HG02938 (cell line): ENCODE results near the gene RPLP2.
A peak's percentile ranks its signal among the peaks of the same experiment; 100 is the strongest.

ENCODE experiments used
- ATAC-seq: cut with Tn5 transposase; IDR thresholded peaks from one replicate; pipeline ENCODE4 v1.9.1; 2021; ENCODE audit warnings: mild to moderate bottlenecking, moderate library complexity; ENCODE audit not compliant: unreplicated experiment

RPLP2 gene

DNA sequence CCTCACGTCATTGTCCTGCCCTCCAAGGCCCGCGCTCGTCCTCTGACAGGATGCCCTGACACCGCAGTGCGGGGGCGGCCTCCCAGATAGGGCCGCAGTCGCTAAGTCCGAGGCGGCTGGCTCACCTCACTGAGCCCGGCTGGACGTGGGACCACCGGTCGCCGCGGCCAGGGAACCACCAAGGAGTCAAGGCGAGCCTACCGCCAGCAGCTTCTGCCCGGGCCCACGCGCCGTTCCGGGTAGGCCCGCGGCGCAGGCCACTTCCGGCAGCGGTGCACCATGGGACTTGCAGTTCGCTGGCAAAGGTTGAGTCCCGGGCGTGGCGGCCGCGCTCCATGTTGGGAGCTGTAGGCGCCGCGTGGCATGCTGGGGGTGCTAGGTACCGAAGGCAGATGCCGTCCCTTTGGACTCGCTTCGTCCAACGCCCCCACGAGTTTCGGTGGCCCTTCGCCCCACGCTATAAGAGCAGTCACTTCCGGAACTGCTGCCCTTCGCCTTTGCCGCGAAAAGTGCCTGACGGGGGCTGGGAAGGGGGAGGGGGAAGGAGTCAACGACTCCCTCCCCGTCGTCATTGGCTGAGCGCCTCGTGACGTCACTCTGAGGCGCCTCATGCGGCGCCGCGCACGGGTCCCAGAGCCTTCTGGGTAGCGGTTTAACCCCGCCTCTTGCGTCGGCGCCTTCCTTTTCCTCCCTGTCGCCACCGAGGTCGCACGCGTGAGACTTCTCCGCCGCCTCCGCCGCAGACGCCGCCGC, at the start of gene RPLP2:
Gene RPLP2 (plus strand): TSS at position 681 of the 753 bp plus-strand sequence. CDS start 268 bp downstream, outside the sequence.
- ATAC-seq: peak; percentile 72

DNA sequence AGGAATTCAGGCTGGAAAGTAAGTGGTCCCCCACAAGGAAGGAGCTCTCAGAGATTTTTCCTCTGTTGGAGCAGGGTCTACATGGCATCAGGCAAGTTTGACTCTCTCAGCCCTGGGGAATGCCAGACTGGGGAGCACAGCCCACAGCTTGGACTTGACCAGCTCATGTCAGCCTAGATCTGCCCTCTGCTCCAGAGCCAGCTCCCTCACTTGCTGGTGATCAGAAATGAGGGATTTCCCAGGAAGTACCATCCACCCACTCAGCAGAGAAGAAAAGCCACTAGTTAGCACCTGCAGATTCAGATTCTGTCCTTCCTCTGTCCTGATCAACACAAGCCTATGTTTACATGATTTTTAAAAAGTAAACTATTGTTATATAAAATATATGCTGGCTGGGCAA, 49.5 kb upstream of the RPLP2 start:
- ATAC-seq: no peak

DNA sequence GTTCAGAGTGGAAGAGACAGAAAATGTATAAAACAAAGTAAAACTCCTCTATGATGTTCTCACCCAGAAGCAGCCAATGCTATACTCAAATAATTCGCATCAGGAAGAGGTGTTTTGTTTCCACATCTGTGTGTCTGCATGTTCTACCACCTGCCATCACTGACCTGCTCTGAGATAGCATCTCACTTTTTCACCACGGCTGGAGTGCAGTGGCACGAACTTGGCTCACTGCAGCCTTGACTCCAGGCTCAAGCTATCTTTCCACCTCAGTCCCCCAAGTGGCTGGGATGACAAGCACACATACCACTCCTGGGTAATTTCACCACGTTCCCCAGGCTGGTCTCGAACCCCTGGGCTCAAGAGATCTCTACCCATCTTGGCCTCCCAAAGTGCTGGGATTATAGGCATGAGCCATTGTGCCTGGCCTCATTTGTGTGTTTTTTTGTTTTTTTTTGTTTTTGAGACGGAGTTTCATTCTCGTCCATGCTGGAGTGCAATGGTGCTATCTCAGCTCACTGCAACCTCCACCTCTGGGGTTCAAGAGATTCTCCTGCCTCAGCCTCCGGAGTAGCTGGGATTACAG, 48.1 kb upstream of the RPLP2 start:
- no peak for ATAC-seq

DNA sequence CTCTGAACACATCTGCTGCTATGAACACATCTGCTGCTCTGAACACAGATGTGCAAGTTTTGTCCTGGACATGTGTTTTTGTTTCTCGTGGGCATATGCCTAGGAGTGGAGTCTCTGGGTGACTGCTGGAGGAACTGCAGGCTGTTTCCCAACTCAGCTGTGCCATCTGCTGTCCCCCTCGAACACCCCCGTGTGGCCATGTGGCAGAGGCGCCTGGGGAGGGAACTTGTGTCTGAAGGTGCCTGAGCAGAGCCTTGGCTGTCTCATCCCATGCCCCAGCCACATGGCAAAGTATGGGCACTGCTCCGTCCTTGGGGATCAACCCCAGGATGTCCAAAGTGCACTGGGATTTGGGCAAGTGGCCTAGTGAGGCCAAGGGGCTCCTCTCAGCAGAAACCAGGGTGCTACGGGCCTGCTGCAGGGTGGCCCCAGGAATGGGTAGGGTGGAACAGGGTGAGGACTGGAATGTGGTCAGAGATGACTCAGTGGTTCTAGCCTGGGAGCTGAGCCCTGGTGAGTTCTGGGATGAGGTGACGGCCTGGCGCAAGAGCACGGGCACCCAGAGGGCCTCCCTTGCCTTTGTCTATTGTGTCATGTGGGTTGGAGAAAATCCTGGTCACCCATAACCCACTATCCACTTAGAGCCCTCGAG, 47.2 kb upstream of the RPLP2 start:
- no peak for ATAC-seq

DNA sequence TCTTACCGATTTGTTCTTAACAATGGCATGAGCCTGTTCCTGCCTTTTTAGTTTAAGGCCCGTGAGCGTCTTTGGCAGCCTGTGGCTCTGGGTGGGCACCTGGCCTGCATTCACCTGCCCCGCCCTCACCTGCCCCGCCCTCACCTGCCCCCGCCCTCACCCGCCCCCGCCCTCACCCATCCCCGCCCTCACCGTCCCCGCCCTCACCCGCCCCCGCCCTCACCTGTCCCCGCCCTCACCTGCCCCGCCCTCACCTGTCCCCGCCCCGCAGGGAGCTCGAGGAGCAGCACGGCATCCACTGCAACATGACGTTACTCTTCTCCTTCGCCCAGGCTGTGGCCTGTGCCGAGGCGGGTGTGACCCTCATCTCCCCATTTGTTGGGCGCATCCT, 46.7 kb upstream of the RPLP2 start:
- no peak for ATAC-seq

DNA sequence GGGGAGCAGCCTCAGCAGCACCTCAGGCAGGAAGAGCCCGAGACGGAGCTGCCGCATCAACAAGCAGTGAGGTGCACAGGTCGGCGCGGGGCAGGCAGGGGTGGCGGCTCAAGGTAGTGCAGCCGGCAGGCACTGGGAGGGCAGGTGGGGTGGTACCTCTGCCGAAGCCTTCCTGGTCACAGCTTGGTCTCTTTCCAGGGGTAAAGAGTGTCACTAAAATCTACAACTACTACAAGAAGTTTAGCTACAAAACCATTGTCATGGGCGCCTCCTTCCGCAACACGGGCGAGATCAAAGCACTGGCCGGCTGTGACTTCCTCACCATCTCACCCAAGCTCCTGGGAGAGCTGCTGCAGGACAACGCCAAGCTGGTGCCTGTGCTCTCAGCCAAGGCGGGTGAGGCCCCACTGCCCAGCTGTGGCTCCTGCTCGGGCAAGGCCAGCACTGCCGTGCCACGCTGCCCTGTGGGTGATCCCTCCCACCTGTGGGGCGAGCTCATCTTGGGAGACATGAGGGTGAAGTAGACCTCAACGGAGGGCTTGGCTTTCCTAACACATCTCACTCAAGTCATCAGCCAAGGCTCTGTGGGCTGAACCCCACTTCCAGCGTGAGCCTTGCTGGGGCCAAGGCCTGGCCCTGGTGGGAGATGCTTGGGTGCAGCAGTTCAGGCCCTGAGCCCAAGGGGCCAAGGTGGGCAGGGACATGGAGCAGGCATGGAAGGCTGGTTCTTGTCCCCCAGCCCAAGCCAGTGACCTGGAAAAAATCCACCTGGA, 46.0 kb upstream of the RPLP2 start:
- ATAC-seq: no peak

DNA sequence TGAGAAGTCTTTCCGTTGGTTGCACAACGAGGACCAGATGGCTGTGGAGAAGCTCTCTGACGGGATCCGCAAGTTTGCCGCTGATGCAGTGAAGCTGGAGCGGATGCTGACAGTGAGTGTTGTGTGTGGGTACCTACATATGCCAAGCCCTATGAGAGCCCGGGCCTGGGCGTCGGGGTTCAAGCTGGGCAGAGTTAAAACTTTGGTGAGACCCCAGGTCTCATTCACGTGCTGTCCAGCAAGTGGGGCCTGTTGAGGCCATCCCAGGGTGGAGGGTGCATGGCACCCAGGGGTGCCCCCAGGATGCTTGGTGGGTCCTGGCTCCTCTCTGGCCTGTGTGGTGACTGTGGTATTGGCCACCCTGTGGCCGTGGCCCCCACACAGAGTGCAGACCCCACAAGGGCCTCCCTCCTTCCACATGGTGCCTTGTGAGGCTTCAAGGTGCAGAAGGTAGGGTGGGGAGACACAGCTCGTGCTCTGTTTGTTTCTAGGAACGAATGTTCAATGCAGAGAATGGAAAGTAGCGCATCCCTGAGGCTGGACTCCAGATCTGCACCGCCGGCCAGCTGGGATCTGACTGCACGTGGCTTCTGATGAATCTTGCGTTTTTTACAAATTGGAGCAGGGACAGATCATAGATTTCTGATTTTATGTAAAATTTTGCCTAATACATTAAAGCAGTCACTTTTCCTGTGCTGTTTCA, 45.3 kb upstream of the RPLP2 start:
- no peak for ATAC-seq

DNA sequence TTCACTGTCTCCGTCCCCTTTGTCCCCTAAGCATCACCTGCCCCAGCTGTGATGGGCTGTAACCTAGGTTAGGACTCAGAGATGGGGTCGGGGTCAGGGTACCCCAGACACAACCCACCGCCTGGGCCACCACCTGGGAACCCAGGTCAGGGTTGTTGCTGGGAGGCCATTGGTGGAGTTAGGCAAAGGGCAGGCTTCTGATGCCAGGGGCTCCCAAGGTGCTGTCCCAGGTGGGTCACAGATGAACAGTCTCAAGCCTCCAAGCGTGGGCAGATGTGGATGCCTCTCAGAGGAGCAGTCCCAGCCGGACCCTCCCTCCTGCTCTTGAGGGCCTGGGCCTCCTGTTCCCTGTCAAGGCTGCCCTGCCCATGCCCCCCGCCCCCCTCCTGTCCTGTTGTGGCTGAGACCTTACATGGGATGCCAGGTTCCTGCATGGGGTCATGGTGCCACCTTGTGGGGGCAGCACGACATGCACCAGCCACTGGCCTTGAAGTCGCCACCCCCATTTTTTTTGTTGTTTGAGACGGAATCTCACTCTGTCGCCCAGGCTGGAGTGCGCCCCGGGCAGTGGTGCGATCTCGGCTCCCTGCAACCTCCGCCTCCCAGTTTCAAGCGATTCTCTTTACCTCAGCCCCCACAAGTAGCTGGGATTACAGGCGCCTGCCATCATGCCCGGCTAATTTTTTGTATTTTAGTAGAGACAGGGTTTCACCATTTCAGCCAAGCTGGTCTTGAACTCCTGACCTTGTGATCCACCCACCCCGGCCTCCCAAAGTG, 44.6 kb upstream of the RPLP2 start:
- no peak for ATAC-seq

DNA sequence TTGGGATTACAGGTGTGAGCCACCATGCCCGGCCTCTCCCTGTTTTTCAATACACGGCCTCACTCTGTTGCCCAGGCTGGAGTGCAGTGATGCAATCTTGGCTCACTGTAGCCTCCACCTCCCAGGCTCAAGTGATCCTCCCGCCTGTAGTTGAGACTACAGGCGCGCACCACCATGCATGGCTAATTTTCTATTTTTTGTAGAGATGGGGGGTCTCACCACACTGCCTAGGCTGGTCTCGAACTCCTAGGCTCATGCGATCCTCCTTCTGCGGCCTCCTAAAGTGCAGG, 44.0 kb upstream of the RPLP2 start:
- ATAC-seq: no peak

DNA sequence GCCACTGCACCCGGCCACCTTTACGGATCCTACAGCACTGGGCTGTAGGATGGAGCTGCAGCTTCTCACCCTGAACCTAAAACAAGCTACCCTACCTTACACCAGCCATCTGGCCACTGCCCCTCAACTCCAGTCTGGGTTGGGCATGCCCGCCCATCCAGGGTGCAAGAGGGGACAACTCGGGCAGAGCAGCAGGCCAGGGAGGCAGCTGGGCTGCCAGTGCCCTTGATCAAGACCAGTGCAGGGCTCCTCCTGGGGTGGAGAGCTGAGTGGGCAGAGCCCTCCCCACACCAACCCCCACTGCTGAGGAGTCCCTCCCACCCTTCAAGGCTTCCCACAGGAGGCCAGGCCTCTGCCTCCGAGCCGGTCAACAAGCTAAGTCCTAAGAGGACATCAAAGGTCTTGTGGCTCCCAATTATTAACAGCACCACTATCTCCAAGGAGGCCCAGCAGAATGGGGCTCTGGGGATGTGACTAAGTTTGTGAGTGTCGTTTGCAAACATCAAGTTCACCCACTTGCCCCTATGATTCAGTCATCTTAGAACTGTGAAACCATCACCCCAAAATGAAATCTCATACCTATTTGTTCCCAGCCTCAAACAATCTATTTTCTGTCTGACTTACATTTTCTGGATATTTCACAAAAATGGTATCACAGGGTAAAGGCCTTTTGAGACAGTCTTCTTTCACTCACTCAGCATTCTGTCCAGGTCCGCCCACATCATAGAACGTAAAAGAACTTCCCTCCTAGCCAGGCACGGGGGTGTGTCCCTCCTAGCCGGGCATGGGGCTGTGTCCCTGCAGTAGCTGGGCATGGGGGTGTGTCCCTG, 43.4 kb upstream of the RPLP2 start:
- no peak for ATAC-seq

DNA sequence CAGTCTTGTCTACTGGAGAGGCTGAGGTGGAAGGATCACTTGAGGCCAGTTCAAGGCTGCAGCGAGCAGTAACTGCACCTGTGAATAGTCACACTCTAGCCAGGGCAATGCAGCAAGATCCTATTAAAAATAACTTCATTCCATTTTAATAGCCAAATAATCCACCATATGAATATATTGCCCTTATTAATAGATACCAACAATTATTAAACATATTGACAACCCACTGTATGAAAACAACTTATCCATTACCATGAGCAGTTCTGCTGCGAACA, 42.9 kb upstream of the RPLP2 start:
- no peak for ATAC-seq

DNA sequence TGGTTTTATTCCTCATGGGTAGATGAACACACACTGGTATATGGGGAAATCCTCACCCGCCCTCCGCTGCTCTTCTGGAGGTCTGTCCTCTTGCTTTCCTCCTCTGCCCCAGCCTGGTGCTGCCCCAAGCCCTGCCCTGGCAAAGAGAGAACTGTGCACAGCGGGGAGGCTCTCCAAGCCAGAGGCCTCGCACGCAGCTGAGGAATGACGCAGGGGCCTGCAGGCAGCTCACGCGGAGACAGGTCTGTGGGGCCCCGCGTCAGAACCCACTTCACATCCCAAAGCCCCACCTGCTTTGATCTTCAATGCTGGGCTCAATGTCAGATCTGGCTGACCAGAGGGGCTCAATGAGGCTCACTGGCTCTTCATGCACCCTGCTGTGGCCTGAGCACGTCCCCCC, 42.5 kb upstream of the RPLP2 start:
- no peak for ATAC-seq

DNA sequence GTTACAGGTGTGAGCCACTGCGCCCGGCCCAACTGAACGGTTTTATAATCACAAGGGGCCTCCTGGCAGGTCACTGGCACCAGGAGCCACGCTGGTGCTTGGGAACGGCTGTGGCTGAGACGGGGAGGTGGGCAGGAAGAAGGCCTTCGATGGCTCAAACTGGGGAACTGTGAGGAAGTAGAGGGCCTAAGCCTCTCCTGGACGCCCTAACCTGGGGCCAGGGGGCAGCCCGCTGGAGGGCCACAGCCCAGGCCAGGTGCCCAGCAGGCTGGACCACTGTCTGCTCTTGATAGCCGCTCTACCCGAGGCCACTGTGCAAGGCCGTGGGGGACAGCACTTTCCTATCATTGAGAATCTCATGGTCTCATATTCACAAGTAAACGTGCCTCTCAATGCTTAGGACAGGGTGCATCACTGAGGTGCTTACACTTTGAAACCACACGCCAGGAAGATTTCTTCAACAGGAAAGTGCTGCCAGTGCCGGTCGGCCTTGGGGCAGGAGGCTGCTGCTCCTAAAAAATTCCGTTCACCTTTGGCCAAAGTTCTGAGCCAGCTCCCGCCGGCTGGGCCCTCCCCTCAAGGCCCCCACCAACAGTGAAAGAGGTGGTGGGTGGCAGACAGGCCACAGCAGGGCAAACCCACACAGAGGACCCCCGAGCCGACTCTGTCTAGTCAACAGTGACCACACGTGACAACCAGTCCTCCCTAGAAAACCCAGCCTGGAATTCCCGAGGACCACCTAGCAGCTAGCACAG, 39.7 kb upstream of the RPLP2 start:
- no peak for ATAC-seq

DNA sequence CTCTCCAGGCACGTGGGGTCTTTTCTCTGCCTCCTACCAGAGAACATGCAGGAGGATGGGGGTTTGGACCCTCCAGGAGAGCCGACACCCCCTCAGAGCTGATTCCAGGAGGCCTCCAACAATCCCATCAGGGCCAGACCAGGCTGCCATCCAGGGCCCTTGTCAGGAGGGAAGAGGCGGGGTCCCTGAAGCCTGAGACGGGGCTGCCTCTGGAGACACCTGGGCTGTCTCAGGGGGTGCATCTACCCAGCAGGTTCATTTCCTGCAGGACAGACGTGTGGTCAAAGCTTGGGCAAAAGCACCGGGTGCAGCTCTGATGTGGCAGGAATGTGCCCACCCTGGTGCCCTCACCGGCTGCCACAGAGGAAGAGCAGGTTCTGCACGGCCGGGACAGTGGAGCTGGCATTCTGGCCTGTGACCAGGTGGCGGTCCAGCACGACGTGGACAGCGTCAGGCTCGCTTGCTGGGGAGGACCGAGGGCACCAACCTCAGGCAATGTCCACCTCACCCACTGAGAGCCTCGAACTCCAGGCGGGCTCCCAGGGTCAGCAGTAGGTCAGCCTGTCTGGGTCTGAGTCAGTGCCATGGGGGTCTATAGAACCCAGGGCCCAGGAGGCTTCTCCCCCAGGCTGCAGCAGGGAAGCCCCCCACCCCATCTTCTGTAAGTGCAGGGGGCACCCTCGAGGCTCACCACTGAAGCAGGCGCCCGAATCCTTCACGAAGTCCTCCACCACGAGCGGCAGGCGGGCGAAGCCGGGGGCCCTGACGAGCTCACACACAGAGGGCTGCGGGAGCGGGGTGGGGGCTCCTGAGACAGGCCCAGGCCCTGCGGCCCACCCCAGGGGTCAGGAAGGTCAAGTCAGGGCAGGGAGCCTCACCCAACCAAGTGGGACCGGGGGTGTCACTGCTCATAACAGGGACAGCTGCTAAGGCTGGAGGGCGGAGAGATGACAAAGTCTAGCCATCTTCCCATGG, 38.8 kb upstream of the RPLP2 start:
- no peak for ATAC-seq

DNA sequence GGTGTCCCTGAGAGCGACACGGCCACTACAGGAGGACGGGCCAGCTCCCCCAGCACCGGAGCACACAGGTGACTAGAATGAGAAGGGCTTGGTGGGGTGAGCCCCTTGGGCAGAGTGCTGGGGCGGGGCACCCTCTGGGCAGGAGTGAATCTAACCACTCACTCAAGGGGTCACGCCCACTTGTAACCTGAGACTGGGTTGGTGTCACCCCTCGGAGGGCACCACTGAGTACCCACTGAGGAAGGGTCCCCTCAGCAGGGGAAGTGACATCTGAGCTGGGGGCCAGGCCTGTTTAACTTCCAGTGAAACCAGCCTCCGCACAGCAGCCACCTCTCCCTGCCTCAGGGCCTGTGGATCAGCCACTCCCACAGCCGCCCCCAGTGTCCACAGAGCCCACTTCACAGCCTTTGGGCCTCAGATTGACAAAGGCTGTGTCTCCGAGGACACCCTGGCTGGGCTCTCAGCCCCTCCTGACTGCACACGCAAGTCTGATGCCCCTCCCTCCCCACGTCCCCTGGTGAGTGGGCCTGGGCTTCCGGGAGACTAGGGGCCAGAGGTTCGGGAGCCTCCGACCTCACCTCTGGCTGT, 38.1 kb upstream of the RPLP2 start:
- no peak for ATAC-seq

DNA sequence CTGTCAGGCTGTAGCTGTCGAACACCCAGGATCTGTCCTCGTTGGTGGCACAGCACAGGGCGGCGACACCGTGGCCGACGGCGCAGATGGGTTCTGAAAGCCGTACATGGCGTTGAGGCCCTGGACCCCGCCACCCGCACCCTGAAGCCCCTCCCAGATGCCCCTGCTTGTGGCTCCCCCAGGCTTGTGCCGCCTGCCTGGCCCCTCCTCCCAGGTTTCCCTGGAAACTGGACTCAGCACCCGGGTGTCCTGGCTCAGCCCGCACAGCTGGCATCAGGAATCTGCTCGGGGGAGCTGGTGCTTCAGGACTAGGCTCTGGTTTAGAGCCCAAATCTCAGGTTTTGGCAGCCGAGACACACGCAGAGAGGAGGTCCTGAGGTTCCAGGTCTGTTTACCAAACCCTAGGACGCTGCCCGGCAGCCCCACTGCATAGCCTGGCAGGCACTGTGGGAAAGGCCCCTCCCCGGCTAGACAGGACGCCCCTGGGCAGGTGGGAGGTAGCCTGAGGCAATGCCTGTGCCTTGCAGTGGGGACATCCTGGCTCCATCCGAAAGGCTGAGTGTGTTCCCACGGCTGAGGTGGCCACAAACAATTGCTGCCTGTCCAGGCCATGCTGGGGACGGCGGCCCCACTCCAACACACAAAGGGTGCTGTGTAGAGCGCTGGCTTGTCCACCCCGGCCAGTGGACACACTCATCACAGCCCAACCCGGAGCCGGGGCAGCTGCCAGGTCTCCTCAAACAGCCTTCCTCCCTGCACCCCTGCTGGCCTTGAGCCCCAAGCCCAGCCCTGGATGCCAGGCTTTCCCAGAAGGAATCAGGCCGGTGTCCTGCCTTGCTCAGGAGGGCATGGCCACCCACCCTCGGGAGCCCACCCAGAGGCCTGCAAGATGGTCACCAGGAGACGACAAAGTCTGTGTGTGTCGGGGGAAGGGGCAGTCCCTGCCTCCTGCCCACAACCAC, 37.1 kb upstream of the RPLP2 start:
- no peak for ATAC-seq
